ENCODE measurements around the gene ZNF750. TPM values are rescaled to one million over a fixed set of nuclear protein-coding genes. Genes with fewer than 3 reads are reported as not detected.
A peak's percentile ranks its signal among the peaks of the same experiment; 100 is the strongest.

Gene ZNF750
- total and polyA plus RNA-seq, 10 donors: 0.05 to 0.16 (median 0.13) TPM; not detected in 5

DNA sequence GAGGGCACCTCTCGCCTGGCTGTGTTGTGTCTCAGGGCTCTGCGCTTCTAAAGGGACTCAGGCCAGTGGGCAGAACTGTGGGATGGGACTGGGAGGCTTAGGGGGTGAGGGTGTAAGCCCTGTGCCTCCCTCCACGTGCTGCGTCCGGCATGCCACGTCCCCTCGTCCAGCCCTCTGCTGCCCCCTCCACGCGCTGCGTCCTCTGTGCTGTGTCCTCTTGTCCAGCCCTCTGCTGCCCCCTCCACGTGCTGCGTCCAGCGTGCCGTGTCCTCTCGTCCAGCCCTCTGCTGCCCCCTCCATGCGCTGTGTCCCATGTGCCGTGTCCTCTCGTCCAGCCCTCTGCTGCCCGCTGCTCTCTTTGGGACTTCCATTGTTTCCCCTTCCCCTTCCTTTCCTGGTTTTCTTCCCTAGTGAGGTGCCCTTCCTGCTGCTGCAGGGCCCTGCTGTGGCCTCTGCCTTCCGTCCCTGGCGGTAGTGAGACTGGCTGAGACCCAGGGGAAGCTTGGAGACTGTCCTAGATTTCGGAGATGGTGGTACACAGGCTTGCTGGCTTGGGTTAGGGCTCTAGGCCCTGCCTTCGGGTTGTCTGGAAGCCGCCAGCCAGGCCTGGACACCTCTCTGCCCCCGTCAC lies 6.4 kb upstream of the ZNF750 start:
- peak overlapping the region; percentile 19 to 62 (median 26) for H3K4me3 ChIP-seq
- no peaks in the 10 kb centered on the region for H3K27me3 ChIP-seq (replicated peaks in 1 of 7)
- peak; percentile 79 for DNase-seq
- intact Hi-C loops (cut with DNase I; ENCODE audit: low total_unique reads): no loop called here
- H3K9me3 ChIP-seq: no peaks in the 10 kb centered on the region
- peak overlapping the region in 7 of 8 donors; percentile 42 to 78 (median 69) for H3K27ac ChIP-seq
- no peaks in the 10 kb centered on the region for H3K36me3 ChIP-seq
- TF ChIP-seq, protein P1, sequence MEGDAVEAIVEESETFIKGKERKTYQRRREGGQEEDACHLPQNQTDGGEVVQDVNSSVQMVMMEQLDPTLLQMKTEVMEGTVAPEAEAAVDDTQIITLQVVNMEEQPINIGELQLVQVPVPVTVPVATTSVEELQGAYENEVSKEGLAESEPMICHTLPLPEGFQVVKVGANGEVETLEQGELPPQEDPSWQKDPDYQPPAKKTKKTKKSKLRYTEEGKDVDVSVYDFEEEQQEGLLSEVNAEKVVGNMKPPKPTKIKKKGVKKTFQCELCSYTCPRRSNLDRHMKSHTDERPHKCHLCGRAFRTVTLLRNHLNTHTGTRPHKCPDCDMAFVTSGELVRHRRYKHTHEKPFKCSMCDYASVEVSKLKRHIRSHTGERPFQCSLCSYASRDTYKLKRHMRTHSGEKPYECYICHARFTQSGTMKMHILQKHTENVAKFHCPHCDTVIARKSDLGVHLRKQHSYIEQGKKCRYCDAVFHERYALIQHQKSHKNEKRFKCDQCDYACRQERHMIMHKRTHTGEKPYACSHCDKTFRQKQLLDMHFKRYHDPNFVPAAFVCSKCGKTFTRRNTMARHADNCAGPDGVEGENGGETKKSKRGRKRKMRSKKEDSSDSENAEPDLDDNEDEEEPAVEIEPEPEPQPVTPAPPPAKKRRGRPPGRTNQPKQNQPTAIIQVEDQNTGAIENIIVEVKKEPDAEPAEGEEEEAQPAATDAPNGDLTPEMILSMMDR (IDR thresholded peaks at IDR 0.05 in 8 of 11, conservative IDR thresholded peaks at IDR 0.05 in 3 of 11): peak in 4 of 11 experiments; percentile 21 to 45 (median 26)
- TF ChIP-seq POLR2A (IDR thresholded peaks at IDR 0.05): no peak
- peak in 2 of 3 donors; percentile 41 to 62 for TF ChIP-seq POLR2AphosphoS5 (IDR thresholded peaks at IDR 0.05)
- WGBS, 5 donors: 59 to 84% (median 69%) methylated on average over 25 of the region's 25 CpGs
- peaks cover 2 to 44% (median 21%) of the 10 kb centered on the region in 6 donors for H3K4me1 ChIP-seq

DNA sequence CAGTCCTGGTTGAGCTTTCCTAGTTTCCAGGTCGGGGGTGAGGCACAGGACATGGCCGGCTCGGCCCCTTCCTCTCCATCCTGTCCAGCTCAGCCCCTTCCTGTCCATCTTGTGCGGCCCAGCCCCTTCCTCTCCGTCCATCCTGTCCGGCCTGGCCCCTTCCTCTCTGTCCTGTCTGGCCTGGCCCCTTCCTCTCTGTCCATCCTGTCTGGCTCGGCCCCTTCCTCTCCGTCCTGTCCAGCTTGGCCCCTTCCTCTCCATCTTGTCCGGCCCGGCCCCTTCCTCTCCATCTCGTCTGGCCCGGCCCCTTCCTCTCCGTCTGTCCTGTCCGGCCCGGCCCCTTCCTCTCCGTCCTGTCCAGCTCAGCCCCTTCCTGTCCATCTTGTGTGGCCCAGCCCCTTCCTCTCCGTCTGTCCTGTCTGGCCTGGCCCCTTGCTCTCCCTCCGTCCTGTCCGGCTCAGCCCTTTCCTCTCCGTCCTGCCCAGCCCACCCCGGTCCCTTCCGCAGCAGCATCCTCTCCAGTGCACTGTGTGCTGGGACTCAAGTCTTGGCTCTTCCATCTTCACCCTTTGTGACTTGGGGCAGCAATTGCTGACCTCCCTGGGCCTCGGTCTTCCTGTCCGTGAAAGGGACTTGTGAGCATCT lies 5.5 kb upstream of the ZNF750 start:
- Histone ChIP-seq H3K27ac (peak overlapping the region in 7 of 8 donors; percentile 51 to 78 (median 69)), H3K4me1 (peaks cover 2 to 44% (median 21%) of the 10 kb centered on the region in 6 donors), H3K4me3 (peak overlapping the region; percentile 19 to 62 (median 26)), H3K36me3 (no peaks in the 10 kb centered on the region), H3K9me3 (no peaks in the 10 kb centered on the region), H3K27me3 (replicated peaks in 1 of 7) (no peaks in the 10 kb centered on the region)
- 51 to 81% (median 68%) methylated on average over 24 of the region's 24 CpGs for WGBS, 5 donors
- intact Hi-C loops (cut with DNase I; ENCODE audit: low total_unique reads): no loop called here
- peak; percentile 83 for DNase-seq
- TF ChIP-seq, protein P1 (IDR thresholded peaks at IDR 0.05 in 8 of 11, conservative IDR thresholded peaks at IDR 0.05 in 3 of 11): no peak
- TF ChIP-seq POLR2AphosphoS5 (IDR thresholded peaks at IDR 0.05) (peak; percentile 13 to 65 (median 28)), POLR2A (IDR thresholded peaks at IDR 0.05) (no peak)

- 77 to 83% (median 81%) methylated on average over 7 to 11 of the region's 11 CpGs for WGBS, 5 donors
- Histone ChIP-seq H3K9me3 (no peaks in the 10 kb centered on the region), H3K4me3 (peak overlapping the region in 5 of 8 donors; percentile 8 to 62 (median 35)), H3K27ac (peak overlapping the region in 7 of 8 donors; percentile 51 to 78 (median 69)), H3K36me3 (no peaks in the 10 kb centered on the region), H3K4me1 (peaks cover 2 to 44% (median 21%) of the 10 kb centered on the region in 6 donors), H3K27me3 (replicated peaks in 1 of 7) (no peaks in the 10 kb centered on the region)
- intact Hi-C loops (cut with DNase I; ENCODE audit: low total_unique reads): no loop called here
- TF ChIP-seq POLR2AphosphoS5 (IDR thresholded peaks at IDR 0.05) (peak in 1 of 3 donors; percentile 1), POLR2A (IDR thresholded peaks at IDR 0.05) (no peak)
- DNase-seq: peak; percentile 72
These were observed 5.0 kb upstream of the ZNF750 start for GRCh38 chr17:82844796-82845162.

GRCh38 chr17:82843904-82844680 lies 4.3 kb upstream of the ZNF750 start:
- peak; percentile 63 for DNase-seq
- intact Hi-C loops (cut with DNase I; ENCODE audit: low total_unique reads): no loop called here
- Histone ChIP-seq H3K4me1 (peaks cover 2 to 38% (median 16%) of the 10 kb centered on the region in 6 donors), H3K4me3 (no peak overlapping the region), H3K9me3 (no peaks in the 10 kb centered on the region), H3K27me3 (replicated peaks in 1 of 7) (no peaks in the 10 kb centered on the region), H3K27ac (peak overlapping the region in 6 of 8 donors; percentile 57 to 78 (median 72)), H3K36me3 (no peaks in the 10 kb centered on the region)
- 58 to 78% (median 68%) methylated on average over 3 to 7 of the region's 7 CpGs for WGBS, 5 donors
- TF ChIP-seq POLR2AphosphoS5 (IDR thresholded peaks at IDR 0.05): no peak
- TF ChIP-seq, protein P1 (IDR thresholded peaks at IDR 0.05 in 8 of 11, conservative IDR thresholded peaks at IDR 0.05 in 3 of 11): no peak
- no peak for TF ChIP-seq POLR2A (IDR thresholded peaks at IDR 0.05)

All from spleen (tissue), 11 donors.